GM12892 (cell line): ENCODE measurements around the gene DDX31.

Experiments
- POLR2A ChIP-seq: IDR thresholded peaks from 2 replicates; pipeline ENCODE4 v1.6.1; 2011; ENCODE audit warnings: low read depth, low read length, control low read depth
- TAF1 ChIP-seq: IDR thresholded peaks from 2 replicates; pipeline ENCODE4 v1.6.1; 2011; ENCODE audit warnings: low read depth, mild to moderate bottlenecking, control low read depth, low read length, borderline replicate concordance

- no peak for TF ChIP-seq POLR2A
- no peak for TF ChIP-seq TAF1
Measured at GRCh38 chr9:132591244-132591643, 78.5 kb downstream of the DDX31 start.
